Neural crest cell (in vitro differentiated cells): ENCODE data around the gene MTMR12. TPM values are rescaled to one million over a fixed set of nuclear protein-coding genes. Genes with fewer than 3 reads are reported as not detected.

Experiments used
- DNase-seq: peaks from one replicate; pipeline ENCODE4 v3.0.0; 2021; ENCODE audit warnings: low read depth, mixed read lengths, low spot score
- H3K27ac Mint-ChIP-seq: one replicate; pipeline ENCODE4 v1.8.0; 2021; ENCODE audit warnings: mild to moderate bottlenecking, mixed read lengths; ENCODE audit not compliant: unreplicated experiment
- H3K27me3 Mint-ChIP-seq: 2 replicates; pipeline ENCODE4 v1.8.0; 2021; ENCODE audit warnings: low read depth, mild to moderate bottlenecking, mixed read lengths
- H3K36me3 Mint-ChIP-seq: 2 replicates; pipeline ENCODE4 v1.8.0; 2021; ENCODE audit warnings: low read depth, mild to moderate bottlenecking, mixed read lengths
- H3K4me1 Mint-ChIP-seq: 2 replicates; pipeline ENCODE4 v1.8.0; 2021; ENCODE audit warnings: mixed read lengths
- H3K4me3 Mint-ChIP-seq: one replicate; pipeline ENCODE4 v1.8.0; 2021; ENCODE audit warnings: mild to moderate bottlenecking, mixed read lengths
- H3K9me3 Mint-ChIP-seq: 2 replicates; pipeline ENCODE4 v1.8.0; 2021; ENCODE audit warnings: mixed read lengths
- total RNA-seq: library from RNA; stranded (reverse); gene quantifications from 2 replicates; pipeline ENCODE4 v1.2.1, GENCODE V29; 2021
- TF ChIP-seq, protein P1 (sequence below): fragments of 200-600 bp; sonication (generic); conservative IDR thresholded peaks from 2 replicates; pipeline ENCODE4 v1.5.0; 2021; ENCODE audit warnings: antibody characterized with exemption, mild to moderate bottlenecking

MTMR12 gene
- total RNA-seq, 1 donor from 2014 or later: 28.1 TPM

- Mint-ChIP-seq H3K27me3 (peaks cover 3% of the 10 kb centered on the region), H3K4me1 (peaks cover 24% of the 10 kb centered on the region), H3K9me3 (no peaks in the 10 kb centered on the region), H3K36me3 (no peaks in the 10 kb centered on the region), H3K4me3 (peak overlapping the region; percentile 91), H3K27ac (peak overlapping the region; percentile 93)
- no peak for DNase-seq
- TF ChIP-seq, protein P1, sequence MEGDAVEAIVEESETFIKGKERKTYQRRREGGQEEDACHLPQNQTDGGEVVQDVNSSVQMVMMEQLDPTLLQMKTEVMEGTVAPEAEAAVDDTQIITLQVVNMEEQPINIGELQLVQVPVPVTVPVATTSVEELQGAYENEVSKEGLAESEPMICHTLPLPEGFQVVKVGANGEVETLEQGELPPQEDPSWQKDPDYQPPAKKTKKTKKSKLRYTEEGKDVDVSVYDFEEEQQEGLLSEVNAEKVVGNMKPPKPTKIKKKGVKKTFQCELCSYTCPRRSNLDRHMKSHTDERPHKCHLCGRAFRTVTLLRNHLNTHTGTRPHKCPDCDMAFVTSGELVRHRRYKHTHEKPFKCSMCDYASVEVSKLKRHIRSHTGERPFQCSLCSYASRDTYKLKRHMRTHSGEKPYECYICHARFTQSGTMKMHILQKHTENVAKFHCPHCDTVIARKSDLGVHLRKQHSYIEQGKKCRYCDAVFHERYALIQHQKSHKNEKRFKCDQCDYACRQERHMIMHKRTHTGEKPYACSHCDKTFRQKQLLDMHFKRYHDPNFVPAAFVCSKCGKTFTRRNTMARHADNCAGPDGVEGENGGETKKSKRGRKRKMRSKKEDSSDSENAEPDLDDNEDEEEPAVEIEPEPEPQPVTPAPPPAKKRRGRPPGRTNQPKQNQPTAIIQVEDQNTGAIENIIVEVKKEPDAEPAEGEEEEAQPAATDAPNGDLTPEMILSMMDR: no peak
These were observed 1.1 kb downstream of the MTMR12 start for GRCh38 chr5:32311404-32312196.

- H3K4me1 Mint-ChIP-seq: peaks cover 24% of the 10 kb centered on the region
- TF ChIP-seq, protein P1: no peak
- H3K4me3 Mint-ChIP-seq: peak overlapping the region; percentile 56
- DNase-seq: no peak
- no peaks in the 10 kb centered on the region for H3K27me3 Mint-ChIP-seq
- H3K36me3 Mint-ChIP-seq: no peaks in the 10 kb centered on the region
- no peaks in the 10 kb centered on the region for H3K9me3 Mint-ChIP-seq
- no peak overlapping the region for H3K27ac Mint-ChIP-seq
These were observed 3.0 kb downstream of the MTMR12 start for GRCh38 chr5:32309761-32310160.

- Mint-ChIP-seq H3K27ac (no peak overlapping the region), H3K36me3 (no peaks in the 10 kb centered on the region), H3K27me3 (no peaks in the 10 kb centered on the region), H3K9me3 (no peaks in the 10 kb centered on the region), H3K4me1 (peaks cover 24% of the 10 kb centered on the region), H3K4me3 (peak overlapping the region; percentile 56)
- TF ChIP-seq, protein P1: no peak
- no peak for DNase-seq
These were observed 3.8 kb downstream of the MTMR12 start for GRCh38 chr5:32308946-32309345.

DNA sequence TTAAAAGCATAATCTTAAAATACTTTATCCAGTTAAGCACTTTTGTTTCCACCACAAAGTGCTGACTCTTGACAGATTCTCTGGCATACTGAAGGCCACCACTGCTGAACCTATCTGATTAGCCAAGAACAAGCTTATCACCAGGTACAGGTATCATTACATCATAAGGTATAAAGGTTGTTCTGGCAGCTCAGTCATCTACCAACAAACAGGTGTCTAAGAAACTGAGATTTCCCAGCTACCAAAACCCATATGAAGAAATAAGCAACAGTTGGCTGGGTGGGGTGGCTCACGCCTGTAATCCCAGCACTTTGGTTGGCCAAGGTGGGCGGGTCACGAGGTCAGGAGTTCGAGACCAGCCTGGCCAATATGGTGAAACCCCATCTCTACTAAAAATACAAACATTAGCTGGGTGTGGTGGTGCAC, 5.0 kb downstream of the MTMR12 start:
- no peak for DNase-seq
- no peaks in the 10 kb centered on the region for H3K9me3 Mint-ChIP-seq
- H3K4me3 Mint-ChIP-seq: peak overlapping the region; percentile 34
- TF ChIP-seq, protein P1: no peak
- H3K27ac Mint-ChIP-seq: no peak overlapping the region
- H3K27me3 Mint-ChIP-seq: no peaks in the 10 kb centered on the region
- H3K4me1 Mint-ChIP-seq: peaks cover 27% of the 10 kb centered on the region
- no peaks in the 10 kb centered on the region for H3K36me3 Mint-ChIP-seq

- DNase-seq: no peak
- H3K36me3 Mint-ChIP-seq: no peaks in the 10 kb centered on the region
- TF ChIP-seq, protein P1: no peak
- H3K4me3 Mint-ChIP-seq: no peak overlapping the region
- no peaks in the 10 kb centered on the region for H3K9me3 Mint-ChIP-seq
- H3K27me3 Mint-ChIP-seq: no peaks in the 10 kb centered on the region
- no peak overlapping the region for H3K27ac Mint-ChIP-seq
- peaks cover 10% of the 10 kb centered on the region for H3K4me1 Mint-ChIP-seq
These were observed 8.1 kb downstream of the MTMR12 start for GRCh38 chr5:32304622-32305021.
